HG02943 (cell line): ENCODE results near the gene CCL26.
"Not testable (repeated sequence)": the region's sequence is repeated elsewhere in the genome, so short reads cannot be mapped to it uniquely, and the experiment has no call there.

Experiments
- ATAC-seq: cut with Tn5 transposase; IDR thresholded peaks from one replicate; pipeline ENCODE4 v1.9.1; 2021; ENCODE audit warnings: mild to moderate bottlenecking, low read depth, moderate library complexity; ENCODE audit not compliant: unreplicated experiment

The CCL26 gene

DNA sequence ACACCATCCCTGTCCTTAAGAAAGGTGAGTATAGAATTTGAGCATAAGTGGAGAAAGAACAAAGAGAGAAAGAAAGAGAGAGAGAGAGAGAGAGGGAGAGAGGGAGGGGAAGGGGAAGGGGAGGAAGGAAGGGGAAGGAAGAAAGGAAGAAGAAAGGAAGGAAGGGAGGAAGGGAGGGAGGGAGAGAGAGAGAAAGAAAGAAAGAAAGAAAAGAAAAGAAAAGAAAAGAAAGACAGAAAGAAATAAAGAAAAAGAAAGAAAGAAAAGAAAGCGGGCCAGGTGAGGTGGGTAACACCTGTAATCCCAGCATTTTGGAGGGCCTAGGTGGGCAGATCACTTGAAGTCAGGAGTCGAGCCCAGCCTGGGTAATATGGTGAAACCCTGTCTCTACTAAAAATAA lies 21.7 kb upstream of the CCL26 start:
- ATAC-seq, result no peak

DNA sequence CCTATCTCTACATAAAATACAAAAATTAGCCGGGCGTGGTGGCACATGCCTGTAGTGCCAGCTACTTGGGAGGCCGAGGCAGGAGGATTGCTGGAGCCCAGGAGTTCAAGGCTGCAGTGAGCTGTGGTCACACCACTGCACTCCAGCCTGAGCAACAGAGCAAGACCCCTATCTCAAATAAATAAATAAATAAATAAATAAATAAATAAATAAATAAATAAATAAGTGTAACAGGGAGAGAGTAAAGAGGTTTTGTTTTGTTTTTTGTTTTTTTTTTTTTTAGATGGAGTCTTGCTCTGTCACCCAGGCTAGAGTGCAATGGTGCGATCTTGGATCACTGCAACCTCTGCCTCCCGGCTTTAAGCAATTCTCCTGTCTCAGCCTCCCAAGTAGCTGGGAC lies 20.6 kb upstream of the CCL26 start:
- ATAC-seq, result not testable (repeated sequence)

DNA sequence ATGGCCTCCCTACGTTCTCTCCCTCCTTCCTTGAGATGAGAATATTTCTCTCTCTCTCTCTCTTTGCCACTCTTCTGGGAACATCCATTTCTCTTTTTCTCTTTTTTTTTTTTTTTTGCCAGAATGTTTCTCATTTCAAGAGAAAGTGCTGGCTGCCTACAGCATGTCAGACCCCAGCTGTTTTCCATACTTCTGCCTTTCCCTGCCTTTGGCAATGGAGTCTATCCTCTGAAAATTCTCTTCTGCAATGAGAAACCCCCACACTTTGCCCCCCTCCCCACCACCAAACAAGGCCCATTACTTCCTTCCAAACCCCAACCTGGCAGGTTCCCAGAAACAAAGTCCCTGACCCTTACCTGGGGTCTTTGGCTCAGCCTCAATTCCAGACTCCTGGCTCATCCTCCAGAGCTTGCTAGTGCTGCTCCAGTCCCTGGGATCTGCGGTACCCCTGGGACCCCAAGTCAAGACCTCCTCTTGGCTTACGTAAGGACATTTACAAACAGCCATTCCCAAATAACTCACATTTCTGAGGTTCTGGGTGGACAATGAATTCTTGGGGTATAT lies 17.4 kb upstream of the CCL26 start:
- no peak for ATAC-seq

DNA sequence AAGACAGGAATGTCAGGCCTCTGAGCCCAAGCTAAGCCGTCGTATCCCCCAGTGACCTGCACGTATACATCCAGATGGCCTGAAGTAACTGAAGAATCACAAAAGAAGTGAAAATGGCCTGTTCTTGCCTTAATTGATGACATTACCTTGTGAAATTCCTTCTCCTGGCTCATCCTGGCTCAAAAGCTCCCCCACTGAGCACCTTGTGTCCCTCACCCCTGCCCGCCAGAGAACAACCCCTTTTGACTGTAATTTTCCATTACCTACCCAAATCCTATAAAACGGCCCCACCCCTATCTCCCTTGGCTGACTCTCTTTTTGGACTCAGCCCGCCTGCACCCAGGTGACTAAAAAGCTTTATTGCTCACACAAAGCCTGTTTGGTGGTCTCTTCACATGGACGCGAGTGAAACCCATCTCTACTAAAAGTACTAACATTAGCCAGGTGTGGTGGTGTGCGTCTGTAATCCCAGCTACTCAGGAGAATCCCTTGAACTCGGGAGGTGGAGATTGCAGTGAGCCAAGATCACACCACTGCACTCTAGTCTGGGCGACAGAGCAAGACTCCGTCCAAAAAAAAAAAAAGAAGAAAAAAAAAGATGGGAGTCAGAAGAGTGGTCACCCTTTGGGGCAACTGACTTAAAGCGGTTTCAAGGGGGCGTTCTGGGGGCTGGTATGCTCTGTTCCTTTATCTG lies 16.3 kb upstream of the CCL26 start:
- ATAC-seq, result not testable (repeated sequence)

DNA sequence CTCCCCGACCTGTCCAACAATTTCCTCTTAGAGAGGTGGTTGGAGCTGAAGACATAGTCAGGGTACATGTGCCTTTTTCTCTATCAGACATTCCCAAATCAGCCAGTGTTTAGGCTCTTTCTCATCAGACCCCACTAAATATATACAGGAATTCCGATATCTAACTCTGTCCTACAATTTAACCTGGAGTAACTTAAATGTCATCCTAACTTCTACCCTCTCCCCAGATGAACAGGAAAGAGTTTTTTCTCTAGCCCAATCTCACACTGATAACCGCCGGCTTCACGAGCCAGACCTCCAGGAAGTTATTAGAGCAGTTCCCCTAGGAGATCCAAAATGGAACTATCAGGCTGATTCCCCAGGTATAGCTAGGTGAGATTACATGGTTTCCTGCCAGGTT lies 11.0 kb upstream of the CCL26 start:
- ATAC-seq, result not testable (repeated sequence)

DNA sequence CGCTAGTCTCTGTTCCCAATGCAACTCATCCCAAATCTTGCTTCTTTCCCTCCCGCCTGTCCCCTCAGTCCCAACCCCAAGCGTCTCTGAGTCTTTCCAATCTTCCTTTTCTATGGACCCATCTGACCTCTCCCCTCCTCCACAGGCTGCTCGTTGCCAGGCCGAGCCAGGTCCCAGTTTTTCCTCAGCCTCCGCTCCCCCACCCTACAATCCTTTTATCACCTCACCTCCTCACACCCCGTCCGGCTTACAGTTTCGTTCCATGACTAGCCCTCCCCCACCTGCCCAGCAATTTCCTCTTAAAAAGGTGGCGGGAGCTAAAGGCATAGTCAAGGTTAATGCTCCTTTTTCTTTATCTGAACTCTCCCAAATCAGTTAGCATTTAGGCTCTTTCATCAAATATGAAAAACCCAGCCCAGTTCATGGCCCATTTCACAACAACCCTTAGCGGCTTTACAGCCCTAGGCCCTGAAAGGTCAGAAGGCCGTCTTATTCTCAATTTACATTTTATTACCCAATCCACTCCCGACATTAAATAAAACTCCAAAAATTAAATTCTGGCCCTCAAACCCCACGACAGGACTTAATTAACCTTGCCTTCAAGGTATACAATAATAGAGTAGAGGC lies 8.7 kb upstream of the CCL26 start:
- not testable (repeated sequence) for ATAC-seq

DNA sequence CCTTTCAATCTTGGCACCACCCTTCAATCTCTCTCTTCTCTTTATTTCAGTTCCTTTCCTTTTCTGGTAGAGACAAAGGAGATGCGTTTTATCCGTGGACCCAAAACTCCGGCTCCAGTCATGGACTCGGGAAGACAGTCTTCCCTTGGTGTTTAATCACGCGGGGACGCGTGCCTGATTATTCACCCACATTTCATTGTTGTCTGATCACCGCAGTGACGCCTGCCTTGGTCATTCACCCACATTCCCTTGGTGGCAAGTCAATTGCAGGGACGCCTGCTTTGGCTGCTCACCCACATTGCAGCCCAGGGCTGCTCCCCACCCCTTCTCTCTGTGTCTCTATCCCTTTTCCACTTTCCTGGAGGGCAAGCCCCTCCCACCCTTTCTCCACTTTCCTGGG lies 7.5 kb upstream of the CCL26 start:
- ATAC-seq, result not testable (repeated sequence)

DNA sequence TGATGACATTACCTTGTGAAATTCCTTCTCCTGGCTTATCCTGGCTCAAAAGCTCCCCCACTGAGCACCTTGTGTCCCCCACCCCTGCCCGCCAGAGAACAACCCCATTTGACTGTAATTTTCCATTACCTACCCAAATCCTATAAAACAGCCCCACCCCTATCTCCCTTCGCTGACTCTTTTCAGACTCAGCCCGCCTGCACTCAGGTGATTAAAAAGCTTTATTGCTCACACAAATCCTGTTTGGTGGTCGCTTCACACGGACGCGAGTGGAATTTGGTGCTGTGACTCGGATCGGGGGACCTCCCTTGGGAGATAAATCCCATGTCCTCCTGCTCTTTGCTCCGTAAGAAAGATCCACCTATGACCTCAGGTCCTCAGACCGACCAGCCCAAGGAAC lies 7.0 kb upstream of the CCL26 start:
- not testable (repeated sequence) for ATAC-seq

DNA sequence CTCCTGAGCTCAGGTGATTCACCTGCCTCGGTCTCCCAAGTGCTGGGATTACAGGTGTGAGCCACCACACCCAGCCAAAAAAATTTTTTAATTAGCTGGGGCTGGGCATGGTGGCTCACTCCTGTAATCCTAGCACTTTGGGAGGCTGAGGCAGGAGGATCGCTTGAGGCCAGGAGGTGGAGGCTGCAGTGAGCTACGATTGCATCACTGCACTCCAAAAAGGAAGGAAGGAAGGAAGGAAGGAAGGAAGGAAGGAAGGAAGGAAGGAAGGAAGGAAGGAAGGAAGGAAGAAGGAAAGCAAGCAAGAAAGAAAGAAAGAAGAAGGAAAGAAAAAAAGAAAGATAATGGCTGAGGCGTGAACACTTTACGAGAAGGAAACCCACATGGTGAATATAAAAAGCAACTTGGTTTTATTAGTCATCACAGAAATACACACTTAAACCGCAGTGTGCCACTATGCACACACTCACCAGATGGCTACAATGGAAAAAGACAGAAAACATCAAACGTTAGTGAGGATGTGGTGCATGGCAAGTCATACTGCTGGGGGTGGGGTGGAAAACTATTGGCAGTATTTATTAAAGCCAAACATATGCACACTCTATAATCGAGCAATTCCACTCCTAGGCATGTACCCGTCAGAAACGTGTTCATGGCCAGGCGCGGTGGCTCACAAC lies 4.4 kb upstream of the CCL26 start:
- ATAC-seq, result no peak

DNA sequence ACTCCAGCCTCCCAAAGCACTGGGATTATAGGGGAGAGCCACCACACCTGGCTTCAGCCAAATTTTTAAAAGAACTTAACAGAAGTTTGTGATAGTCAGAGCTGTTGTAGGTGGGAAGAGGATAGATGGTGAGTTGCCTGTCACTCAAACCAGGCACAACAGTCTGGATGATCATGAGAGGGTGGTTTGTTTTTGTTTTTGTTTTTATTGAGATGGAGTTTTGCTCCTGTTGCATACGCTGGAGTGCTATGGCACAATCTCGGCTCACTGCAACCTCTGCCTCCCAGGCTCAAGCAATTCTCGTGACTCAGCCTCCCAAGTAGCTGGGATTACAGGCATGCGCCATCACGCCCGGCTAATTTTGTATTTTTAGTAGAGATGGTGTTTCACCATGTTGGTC lies 1.9 kb upstream of the CCL26 start:
- not testable (repeated sequence) for ATAC-seq

DNA sequence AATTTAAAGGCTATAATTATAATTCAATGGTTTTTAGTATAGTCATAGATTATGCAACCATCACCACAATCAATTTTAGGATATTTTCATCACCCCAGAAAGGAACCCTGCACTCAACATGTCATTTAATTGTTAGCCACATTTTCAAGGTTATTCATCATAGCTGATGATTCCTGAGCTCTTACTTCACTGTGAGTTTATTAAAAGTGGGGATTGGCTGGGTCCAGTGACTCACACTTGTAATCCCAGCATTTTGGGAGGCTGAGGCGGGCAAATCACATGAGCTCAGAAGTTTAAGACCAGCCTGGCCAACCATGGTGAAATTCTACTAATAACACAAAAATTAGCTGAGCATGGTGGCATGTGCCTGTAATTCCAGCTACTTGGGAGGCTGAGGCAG lies 787 bp downstream of the CCL26 start:
- ATAC-seq, result no peak

DNA sequence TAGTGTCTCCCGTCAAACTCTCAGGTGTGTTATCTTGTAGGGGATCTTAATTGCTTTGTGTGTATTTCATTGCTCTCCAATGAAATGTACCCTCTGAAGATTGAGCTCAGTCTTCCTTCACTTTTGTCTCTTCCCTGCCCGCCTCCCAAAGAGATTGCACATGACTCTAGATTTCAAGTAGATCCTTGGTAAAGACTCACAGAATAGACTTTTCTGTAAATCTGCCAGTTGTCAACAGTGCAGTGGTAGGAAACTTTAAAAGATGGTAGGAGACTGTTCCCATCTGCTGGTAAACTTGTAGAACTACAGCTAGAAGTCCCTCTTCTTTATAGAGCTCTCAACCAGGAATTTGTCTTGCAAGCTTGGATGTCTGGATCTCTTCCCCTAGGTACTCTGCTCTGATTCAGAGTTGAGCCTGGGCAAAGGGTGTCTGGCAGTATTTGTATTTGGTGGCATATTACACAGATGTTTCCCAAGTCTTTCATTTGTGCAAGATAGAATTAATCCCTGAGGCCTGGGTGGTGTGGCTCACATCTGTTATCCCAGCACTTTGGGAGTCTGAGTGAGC lies 9.6 kb downstream of the CCL26 start:
- ATAC-seq, result no peak

DNA sequence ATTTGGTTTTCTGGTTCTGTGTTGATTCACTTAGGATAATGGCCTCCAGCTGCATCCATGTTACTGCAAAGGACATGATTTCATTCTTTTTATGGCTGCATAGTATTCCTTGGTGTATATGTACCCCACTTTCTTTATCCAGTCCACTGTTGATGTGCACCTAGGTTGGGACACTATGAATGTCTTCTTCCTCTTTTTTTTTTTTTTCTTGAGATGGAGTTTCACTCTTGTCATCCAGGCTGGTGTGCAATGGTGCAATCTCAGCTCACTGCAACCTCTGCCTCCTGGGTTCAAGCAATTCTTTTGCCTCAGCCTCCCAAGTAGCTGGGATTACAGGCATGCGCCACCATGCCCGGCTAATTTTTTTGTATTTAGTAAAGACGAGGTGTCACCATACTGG lies 10.2 kb downstream of the CCL26 start:
- not testable (repeated sequence) for ATAC-seq

DNA sequence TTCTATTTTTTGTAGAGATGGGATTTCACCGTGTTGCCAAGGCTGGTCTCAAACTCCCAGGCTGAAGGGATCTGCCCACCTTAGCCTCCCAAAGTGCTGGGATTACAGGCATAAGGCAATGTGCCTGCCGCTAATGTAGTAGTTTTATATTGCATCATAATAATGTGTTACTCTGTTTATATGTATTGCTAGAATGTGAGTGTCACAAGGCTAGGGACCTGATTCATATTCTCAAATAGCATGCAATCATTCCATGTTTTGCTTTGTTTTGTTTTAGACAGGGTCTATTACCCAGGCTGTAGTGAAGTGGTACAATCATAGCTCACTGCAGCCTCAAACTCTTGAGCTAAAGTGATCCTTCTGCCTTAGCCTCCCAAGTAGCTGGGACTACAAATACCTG lies 13.5 kb downstream of the CCL26 start:
- no peak for ATAC-seq

DNA sequence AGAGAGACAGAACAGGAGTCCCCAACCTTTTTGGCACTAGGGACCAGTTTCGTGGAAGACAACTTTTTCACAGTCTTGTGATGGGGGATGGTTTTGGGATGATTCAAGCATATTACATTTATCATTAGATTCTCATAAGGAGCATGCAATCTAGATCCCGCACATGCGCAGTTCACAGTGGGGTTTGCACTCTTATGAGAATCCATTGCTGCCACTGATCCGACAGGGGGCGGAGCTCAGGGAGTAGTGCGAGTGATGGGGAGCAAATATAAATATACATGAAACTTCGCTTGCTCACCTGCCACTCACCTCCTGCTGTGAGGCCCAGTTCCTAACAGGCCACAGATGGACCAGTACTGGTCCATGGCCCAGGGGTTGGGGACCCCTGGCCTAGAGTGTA lies 14.2 kb downstream of the CCL26 start:
- ATAC-seq, result no peak

DNA sequence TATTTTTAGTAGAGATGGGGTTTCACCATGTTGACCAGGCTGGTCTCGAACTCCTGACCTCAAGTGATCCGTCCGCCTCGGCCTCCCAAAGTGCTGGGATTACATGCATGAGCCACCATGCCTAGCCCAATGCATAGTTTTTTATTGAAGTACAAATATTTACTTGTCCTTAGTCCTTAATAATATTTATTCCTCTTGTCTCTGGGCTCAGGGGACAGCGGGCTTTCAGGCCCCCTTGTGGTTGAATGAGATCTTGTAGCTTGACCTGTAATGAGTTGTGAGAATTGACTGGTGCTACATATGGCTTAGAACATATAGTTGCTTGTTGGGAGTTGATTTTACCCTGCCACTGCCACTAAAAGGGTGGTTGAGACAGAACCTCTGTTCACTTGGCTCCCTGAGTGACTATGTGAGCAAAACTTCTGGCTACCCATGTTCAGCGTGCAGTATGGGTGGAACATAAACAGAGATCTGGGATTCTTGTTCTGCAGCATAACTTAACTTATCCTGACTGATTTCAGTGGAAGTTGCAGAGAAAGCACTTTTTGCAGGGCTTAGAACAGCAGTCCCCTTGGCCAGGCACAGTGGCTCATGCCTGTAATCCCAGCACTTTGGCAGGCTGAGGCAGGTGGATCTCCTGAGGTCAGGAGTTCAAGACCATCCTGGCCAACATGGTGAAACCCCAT lies 14.9 kb downstream of the CCL26 start:
- no peak for ATAC-seq

DNA sequence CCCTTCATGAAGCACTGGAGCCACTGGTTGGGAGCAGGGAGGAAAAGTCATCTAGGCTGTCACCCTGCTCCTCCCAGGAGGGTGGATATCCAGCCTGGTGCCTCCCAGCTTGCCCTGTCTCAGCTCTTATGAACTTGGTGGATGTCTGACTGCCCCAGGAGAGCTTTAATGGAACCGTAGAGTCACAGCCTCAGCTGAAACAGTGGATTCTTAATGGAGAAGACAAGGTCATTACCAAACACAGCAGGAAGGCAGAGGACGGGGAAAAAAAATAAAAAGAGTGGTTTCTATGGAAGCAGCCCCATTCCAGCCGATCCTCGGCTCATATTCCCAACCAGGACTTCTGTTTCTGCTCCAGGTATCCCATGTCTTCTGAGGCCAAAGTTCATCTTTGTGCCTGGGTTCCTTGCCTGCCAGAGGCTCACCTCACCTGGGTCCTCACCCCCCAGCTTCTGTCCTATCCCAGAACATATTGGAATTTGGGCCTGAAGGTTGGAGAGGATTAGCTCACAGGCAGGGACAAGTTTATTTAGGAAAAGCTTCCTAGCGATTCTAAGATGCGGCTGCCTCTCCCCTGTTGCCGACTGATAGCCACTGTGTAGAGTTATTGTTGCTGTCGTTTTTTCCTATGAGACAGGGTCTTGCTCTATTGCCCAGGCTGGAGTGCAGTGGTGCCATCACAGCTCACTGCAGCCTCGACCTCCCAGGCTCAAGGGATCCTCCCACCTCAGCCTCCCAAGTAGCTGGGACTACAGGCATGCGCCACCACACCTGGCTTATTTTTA lies 15.6 kb downstream of the CCL26 start:
- no peak for ATAC-seq

DNA sequence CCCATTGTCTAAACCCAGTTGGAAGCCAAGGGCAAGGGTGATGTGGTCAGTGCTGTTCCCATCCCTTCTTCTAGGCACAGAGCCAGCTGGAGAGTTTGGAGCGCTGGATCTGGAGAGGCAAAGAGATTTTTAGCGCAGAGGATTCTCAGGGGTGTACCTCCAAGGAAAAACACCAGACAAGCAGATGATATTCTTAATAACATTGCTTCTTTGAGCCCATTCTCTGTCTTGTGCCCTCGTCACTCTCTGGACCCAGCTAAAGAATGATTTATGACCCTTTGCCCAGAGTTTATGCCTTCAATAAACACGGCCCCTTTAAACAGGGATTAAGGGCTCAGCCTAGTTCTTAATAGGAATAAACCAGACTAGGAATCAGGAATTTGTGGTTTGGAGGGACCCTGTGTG lies 28.6 kb downstream of the CCL26 start:
- ATAC-seq, result no peak

DNA sequence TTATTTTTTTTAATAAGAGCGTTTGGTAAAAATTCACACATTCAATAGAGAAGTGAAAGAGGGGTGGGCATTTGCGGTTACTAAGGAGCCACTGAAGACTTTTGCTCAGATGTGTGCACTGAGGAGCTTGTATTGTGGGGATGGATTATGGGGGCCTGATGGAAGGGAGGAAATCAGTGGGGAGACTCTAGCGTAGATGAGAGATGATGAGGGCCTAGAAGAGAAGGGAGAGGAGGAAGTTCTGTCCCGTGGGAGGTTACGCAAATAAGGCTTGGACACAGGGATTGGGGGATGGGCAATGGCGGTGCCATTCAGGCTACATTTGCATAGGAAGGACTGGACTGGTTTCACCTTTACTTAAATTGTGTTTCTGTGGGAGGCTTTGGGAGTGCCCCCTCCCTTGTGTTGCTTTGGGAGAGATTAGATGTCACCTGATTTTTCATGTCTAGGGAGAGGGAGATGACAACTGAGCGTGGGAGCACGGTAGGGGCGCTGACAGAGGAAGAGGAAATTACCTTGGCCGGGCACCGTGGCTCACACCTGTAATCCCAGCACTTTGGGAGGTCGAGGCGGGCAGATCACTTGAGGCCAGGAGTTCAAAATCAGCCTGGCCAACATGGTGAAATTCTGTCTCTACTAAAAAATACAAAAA lies 31.0 kb downstream of the CCL26 start:
- no peak for ATAC-seq
